Measurements from ENCODE around the gene GATD1.

- TF ChIP-seq CTCF (conservative IDR thresholded peaks at IDR 0.05; ENCODE audit: low read depth in 2 of 2) (no peak), POLR2AphosphoS5 (IDR thresholded peaks at IDR 0.05; ENCODE audit: low read depth) (0 out of 2 replicates have a peak, but pooled peaks have one; percentile 22), EZH2 (IDR thresholded peaks at IDR 0.05; ENCODE audit: low read depth, unreplicated experiment) (no peak), ZNF114 (CRISPR knock-in tag; IDR thresholded peaks at IDR 0.05) (no peak), EZH2phosphoT487 (IDR thresholded peaks at IDR 0.05; ENCODE audit: unreplicated experiment) (no peak), CREB1 (CRISPR knock-in tag; IDR thresholded peaks at IDR 0.05; ENCODE audit: low read depth) (no peak), REST (IDR thresholded peaks at IDR 0.05; ENCODE audit: unreplicated experiment) (no peak)
These were observed 42.8 kb upstream of the GATD1 start for GRCh38 chr11:819943-820649.

Measured in GM23338 (cell line).